GM23248 (cell line): ENCODE measurements around the gene KIF6.

Experiments
- EZH2 ChIP-seq: fragments of 200-600 bp; sonication (generic); IDR thresholded peaks from 2 replicates; pipeline ENCODE4 v1.6.1; 2018; ENCODE audit warnings: antibody characterized with exemption, mild to moderate bottlenecking; ENCODE audit not compliant: insufficient read depth, poor library complexity, severe bottlenecking
- EZH2phosphoT487 ChIP-seq: fragments of 200-600 bp; sonication (generic); IDR thresholded peaks from 2 replicates; pipeline ENCODE4 v1.6.1; 2018; ENCODE audit warnings: antibody characterized with exemption, moderate library complexity, mild to moderate bottlenecking, low read depth; ENCODE audit not compliant: insufficient read depth

DNA sequence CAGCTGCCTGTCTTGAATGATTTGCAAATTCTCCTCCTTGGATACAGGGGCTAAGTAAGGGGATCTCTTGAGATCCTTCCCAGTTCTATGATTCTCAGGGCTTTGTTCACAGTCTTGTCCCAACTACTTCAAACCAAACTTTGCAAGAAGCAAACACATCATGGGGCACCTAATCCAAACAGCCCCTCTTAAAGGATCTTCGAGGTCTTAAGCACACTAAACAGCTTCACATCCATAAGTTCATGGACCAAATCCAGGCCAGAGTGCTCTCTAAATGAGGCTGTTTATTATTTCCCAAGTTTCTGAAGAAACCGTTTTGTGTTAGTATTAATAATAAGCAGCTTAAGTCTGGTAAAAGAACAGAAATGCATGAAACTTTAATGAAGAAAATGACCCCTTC, 75.2 kb downstream of the KIF6 start:
- TF ChIP-seq EZH2 (no peak), EZH2phosphoT487 (no peak)
